NCI-H128 (cell line): Measurements from ENCODE around the gene PDCD1.

ENCODE experiments used
- DNase-seq: peaks from one replicate; lab custom pipeline; 2025; ENCODE audit not compliant: unreplicated experiment; lab: John Stamatoyannopoulos, UW

Gene PDCD1

DNA sequence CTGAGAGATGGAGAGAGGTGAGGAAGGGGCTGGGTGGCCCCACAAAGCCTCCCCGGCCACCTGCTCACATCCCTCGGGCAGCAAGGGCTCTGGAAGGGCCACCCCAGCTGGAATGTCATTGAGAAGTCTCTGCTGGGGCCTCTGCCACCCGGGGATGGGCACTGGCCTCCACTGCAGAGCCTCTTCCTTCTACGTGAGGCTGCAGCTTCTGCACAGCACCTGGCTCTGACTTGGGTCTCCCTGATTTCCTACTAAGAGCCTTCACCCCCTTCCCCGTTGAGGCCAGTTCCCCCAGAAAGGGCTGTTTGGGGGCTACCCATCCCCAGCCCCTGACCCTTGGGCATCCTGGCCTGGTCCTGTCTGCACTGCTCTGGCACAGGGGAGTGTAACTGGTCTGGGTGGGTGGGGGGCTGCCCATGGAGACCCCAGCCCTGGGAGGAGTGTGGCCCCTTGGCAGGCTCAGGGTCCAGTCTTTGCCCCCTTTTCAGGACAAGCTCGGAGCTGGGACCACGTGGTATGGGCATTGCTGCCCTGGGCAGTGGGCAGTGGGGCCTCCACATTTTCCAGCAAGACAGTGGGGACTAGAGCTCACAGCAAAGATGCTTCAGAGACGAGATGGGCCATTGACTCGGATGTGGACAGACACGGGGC lies 5.6 kb downstream of the PDCD1 start:
- no peak for DNase-seq

DNA sequence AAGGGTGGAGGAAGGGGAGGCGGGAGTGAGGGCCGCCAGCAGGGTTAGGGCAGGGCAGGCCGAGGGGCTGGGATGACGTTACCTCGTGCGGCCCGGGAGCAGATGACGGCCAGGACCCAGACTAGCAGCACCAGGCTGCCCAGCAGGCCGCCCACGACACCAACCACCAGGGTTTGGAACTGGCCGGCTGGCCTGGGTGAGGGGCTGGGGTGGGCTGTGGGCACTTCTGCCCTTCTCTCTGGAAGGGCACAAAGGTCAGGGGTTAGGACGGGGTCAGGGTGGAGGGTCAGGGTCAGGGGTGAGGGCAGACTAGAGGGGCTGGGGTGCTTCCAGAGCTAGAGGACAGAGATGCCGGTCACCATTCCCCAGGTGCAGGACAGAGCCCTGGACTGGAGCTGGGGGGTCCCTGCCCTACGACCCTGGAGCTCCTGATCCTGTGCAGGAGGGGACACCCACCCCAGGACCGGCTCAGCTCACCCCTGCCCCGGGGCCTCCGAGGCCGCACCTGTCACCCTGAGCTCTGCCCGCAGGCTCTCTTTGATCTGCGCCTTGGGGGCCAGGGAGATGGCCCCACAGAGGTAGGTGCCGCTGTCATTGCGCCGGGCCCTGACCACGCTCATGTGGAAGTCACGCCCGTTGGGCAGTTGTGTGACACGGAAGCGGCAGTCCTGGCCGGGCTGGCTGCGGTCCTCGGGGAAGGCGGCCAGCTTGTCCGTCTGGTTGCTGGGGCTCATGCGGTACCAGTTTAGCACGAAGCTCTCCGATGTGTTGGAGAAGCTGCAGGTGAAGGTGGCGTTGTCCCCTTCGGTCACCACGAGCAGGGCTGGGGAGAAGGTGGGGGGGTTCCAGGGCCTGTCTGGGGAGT lies 6.3 kb downstream of the PDCD1 start:
- DNase-seq, result no peak

DNA sequence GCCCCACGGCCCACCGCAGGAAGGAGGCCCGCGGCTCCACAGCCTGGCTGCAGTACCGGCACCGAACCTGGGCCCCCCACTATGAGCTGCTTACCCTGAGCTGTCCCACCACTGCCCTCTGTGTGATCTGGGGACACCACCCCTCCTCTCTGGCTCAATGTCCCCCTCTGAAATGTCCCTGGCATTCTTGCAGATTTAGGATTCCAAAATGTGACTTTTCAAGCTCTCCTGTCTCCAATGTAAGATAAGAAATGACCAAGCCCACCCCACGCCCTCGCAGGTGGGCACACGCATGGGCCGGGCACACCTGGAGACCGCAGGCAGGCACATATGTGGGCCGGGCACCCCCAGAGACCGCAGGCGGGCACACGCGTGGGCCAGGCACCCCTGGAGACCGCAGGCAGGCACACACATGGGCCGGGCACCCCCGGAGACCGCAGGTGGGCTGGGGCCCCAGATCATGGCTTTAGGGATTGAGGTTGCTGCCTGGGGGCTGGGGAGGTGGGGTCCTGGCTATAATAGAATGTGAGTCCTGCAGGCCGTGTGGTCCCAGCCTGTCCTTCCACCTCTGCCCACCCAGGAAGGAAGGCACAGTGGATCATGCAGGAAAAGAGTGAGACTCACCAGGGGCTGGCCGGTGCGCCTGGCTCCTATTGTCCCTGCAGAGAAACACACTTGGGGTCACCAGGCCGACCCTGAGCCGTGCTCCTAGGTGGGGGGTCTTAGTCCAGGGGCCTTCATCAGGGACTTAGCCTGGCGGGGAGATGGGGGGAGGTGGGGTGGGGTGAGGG lies 7.2 kb downstream of the PDCD1 start:
- no peak for DNase-seq

DNA sequence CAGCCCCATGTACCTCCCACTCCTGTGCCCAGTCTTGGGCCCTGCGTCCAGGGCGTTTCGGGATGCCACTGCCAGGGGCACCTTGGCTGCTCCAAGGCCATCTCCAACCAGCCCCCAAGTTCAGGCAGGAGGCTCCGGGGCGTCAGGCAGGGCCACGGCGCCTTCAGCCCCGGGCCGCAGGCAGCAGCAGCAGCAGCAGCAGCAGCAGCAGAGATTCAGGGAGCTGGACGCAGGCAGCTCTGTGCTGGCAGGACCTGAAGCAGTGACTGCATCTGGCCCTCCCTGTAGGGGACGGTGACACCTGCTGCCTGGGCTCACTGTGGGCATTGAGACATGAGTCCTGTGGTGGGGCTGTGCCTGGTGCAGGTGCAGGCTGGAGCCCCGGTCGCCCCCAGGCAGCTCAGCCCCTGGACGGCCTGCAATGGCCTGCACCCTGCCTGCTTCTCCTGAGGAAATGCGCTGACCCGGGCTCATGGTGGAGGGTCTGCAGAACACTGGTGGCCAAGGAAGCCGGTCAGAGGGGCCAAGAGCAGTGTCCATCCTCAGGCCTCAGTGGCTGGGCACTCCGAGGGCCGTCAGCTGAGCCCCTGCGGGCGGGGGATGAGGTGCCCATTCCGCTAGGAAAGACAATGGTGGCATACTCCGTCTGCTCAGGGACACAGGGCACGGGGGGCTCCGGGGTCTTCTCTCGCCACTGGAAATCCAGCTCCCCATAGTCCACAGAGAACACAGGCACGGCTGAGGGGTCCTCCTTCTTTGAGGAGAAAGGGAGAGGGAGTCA lies 8.0 kb downstream of the PDCD1 start:
- DNase-seq, result no peak

DNA sequence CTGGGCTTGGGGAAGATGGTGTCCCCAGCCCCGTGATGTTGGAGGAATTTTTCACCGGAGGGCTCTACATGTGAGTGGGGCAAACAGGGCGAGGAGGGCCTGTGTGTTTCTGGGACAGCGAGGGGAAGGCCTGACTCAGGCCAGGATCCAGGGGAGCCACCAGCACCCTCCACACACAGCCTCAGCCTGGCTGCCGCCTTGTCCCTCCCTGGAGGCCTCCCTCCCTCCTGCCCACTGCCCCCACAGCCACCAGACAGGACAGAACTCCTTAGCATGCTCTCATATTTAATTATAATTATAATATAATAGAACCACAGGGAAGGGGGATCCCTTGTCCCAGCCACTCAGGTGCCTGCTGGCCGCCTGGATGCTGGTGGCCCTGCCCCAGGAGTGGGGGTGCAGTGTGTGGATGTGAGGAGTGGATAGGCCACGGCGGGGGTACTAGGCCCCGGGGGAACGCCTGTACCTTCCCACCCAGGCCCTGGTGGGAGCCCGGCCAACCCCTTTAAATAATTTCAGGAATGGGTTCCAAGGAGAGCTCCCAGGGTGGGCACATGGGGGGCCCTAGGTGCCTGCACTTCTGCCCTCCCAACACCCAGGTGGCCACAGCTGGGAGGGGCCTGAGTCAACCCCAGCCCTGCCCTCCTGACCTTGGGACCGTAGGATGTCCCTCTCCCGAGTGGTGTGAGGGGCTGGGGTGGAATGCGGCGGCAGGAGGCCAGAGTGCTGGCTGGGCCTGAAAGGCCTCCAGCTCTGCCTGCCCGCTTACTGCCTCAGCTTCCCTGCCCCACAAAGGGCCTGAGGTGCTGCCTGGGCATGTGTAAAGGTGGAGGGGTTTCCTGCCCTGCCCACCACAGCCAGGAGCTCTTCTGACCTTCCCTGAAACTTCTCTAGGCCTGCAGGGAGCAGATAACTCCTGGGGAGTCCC lies 8.8 kb downstream of the PDCD1 start:
- no peak for DNase-seq

DNA sequence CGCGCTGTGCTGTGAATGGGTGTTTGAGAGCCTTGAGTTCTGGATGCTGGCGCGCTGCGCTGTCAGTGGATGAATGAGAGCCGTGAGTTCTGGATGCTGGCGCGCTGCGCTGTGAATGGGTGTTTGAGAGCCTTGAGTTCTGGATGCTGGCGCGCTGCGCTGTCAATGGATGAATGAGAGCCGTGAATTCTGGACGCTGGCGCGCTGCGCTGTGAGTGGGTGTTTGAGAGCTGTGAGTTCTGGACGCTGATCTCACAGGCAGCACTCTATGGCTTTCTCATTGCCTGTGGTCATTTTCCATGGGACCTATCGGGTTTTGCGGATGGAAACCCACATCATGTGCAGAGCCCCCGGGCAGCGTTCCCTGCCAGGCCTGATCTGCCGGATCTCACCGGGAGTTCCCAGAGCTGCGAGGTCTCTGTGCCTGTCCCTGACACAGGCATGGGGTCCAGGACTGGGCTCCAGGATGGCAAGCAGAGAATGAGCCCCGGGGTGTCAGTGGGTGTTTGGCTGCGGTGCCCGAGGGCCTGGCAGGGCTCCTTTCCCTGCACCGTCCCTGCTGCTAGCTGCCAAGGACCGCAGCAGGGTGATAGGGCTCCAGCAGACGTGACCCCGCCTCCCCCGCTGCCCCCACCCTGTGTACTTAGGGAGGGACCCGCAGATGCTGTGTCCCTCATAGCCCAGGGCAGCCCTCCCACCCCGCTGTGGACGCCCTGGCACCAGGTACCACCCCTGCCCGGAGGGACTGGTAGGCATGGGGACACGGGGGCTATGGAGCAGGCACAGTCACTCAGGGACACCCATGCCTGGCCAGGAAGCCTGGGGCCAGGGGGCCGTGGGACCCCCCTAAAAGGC lies 9.7 kb downstream of the PDCD1 start:
- DNase-seq, result no peak

DNA sequence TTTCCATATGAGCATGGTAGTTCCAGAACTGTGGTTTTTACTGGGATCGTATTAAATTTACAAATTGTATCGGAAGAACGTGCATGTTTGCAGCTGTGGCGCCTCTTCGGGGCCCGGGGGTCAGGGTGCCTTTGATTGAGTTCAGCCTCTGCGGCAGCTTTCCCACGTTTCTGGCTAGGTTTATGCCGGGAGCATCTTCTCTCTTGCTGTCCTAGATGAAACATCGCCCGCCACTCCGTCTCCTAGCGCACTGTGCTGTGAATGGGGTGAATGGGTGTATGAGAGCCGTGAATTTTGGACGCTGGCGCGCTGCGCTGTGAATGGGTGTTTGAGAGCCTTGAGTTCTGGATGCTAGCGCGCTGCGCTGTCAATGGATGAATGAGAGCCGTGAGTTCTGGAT lies 12.3 kb downstream of the PDCD1 start:
- DNase-seq, result no peak

DNA sequence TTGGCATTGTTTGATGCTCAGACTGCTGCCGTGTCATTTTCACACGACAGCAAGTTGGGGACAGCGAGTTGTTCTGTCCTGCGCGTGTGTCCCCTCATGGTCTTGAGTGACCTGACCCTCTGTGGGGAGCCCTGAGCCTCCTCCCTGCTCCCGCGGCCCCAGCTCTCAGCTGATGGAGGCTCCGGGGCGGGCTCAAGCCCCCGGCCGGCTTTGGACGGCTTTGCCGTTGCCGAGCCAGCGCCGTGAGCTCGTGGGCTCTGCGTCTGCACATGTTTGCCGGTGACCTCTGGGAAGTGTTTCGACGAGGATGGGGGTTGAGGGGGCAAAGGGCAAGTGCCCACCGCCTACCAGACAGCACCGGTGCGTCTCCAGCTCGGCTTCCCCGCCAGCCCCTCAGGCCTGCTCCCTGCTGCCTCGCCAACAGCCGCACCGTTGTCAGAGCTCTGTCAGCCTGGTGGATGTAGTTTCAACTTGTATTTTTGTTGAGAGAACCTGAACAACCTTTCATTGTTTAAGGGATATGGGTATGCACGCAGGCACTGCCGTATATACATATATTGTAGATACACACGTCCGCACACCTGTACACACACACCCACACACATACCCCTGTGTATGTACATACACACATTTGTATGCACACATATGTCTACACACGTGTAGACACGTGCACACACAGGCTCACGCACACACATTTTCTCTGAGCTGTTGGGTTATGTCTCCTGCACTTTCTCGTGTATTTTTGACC lies 13.7 kb downstream of the PDCD1 start:
- no peak for DNase-seq

DNA sequence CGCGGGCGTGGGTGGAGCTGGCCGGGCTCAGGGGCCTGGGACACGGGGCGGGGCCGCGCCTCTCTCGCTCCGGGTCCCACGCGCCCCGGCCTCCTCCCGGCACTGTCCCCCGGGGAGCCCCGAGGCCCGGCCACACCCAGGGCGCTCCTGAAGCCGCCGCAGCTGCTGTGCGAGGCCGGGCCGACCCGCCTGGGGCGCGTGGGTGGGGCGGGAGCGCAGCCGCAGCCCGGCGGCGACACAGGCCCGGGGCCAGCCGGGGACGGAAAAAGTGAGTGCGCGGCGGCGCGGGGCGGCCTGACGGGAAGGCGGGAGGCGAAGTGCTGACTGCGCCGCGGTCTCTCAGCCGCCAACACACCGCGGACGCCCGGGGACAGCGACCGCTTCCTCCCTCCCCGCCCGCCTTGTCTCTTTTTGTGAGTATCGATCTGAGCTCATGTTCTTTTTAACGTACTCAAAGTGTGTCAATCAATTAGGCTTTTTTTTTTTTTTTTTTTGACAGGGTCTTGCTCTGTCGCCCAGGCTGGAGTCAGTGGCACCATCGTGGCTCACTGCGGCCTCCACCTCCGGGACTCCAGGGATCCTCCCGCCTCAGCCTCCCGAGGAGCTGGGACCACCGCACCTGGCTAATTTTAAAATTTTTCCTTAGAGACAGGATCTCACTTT lies 14.5 kb downstream of the PDCD1 start:
- DNase-seq, result no peak

DNA sequence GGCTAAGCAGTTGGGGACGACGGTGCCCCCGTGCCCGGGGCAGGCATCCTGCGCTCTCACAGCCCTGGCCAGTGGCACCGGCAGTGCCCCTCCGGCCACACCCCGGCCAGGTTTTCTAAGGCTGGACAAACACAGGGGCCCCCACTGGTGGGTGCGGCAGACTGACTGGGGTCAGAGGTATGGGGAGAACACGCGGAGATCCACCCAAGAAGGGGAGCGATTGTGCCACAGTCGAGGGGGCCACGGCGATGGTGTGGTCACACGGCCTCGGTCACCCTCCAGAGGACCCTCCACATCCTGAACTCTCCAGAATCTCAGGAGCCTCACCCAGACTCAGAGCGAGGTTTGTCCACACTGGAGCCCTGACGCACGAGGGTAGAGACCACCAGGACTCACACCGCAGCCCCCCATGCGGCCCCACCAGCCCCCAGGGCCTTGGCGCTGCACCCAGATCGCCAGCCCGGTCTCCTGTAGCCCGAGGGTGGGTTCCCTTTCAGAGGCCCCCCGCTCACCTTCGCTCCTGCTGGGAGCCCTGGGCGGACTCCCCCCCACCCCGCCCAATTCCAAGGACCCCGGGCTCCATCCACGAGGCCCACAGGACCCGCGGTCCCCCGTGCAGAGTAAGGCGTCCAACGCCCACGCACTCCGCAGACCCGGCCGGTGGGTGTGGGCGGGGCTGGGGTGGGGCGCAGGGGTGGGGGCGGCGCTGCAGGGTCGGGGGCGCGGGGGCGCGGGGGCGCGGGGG lies 15.2 kb downstream of the PDCD1 start:
- DNase-seq, result no peak

DNA sequence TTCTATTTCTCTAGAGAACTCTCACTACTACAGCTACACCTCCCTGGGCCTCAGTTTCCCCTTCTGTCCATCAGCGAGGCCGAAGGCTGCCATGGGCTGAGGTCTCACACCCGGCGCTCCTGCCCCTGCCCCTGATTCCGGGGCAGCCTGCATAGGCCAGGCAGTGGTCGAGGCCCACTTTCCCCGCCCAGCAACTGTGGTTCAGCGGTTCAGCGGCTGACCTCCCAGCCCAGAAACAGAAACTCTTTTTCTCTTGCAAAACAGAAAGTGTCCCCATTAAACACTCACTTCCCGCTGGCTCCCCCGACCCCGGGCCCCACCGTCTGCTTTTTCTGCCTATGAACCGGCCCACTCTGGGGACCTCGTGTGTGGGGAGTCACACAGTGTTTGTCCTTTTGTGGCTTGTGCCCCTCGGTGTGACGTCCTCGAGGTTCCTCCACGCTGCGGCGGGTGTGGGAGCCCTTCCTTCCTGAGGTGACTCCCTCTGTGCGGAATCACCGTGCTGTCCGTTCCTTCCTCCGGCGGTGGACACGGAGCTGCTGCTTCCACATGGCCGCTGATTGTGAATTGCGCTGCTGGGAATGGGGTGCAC lies 16.0 kb downstream of the PDCD1 start:
- DNase-seq, result no peak

DNA sequence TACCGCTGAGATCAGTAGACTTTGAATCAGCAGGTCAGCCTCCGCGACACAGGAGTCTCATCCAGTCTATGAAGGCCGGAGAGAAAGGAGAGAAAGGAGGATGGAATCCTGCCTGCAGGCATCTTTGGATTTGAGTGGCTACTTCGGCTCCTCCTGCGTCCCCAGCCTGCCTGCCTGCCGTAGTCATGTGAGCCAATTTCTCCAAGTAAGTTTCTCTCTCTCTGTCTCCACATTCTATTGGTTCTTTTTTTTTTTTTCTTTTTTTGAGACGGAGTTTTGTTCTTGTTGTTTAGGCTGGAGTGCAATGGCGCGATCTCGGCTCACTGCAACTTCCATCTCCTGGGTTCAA lies 16.7 kb downstream of the PDCD1 start:
- DNase-seq, result no peak

DNA sequence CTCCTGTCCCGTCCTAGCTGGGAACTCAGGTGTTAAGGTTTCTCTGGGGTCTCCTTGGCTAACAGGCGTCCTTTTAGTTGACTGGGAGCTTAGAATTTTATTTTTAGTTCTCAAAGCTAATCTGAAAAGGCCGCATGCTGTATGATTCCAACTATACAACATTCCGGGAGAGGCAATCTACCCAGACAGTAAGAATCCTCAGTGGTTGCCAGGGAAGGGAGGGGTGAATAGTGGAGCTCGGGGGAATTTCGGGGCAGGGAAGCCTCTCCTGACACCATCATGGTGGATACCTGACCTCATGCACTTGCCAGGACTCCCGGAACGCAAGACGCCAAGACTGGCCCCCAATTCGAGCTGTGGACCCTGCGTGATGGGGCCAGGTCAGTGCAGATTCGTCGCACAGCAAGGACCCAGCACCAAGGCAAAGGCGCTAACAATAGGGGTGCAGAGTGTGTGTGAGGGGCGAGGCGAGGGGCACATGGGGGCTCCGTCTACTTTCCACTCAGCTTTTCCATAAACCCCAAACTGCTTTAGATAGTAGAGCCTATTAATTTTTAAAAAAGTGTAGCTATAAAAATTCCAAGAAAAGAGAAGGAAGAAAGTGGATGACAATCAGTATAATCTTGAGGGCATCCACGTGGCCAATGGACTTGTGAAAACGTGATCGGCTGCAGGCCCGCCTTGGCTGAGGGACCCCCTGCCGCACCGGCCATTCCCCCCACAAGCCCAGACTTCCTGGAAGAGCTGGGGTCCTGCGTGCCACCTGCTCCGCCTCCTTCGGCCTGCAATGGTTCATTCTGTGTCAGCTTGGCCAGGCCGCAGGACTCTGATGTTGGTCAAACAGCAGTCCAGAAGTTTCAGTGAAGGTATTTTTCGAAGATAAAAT lies 17.3 kb downstream of the PDCD1 start:
- no peak for DNase-seq

DNA sequence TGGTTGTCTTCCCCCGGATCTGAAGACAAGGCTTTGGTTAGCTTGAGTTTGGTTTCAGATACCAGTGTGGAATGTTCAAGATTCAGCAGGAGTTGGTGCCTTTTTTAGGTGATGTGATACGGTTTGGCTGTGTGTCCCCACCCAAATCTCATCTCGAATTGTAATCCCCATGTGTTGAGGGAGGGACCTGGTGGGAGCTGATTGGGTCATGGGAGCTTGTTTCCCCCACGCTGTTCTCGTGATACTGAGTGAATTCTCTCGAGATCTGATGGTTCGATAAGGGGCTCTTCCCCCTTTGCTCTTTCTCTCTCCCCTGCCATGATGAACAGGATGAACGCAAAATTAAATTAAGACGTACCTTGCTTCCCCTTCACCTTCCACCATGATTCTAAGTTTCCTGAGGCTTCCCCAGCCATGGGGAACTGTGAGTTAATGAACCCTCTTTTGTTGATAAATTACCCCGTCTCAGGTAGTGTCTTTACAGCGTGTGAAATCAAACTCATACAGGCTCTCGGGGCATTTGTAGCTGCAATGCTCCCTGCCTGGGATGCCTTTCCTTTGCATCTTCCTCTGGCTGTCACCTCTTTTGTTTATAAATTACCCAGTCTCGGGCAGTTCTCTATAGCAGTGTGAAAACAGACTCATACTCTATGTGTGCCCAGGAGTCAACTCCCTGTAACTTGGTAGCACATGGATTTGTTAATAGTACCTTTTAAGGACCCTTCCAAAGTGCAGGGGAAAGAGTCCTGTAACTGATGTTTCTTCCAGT lies 21.3 kb downstream of the PDCD1 start:
- no peak for DNase-seq

DNA sequence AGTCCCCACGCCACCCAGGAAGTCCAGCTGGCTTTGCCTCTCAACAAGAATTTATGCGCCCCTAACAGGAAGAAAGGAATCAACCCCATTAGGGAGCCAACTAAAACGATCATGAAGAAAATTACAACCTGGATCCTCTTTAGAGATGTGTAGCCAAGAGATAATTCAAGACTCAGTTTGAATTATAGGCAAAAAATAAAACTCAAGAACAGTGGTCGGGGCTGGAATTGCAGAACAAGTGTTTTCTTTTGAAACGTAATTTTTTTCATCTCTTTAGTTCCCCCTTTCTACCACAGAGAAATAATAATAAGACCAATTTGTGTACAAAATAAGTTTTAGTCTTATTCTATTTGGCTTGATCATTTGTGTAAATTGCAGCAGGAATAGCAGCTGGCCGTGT lies 22.4 kb downstream of the PDCD1 start:
- DNase-seq, result no peak
